ENCODE data around the gene TMPRSS13.
A peak's percentile ranks its signal among the peaks of the same experiment; 100 is the strongest.

Gene TMPRSS13

GRCh38 chr11:117887431-117888138, 41.6 kb downstream of the TMPRSS13 start:
- DNase-seq, result peak; percentile 10

- peak; percentile 72 for DNase-seq
Observed at GRCh38 chr11:117885777-117886176, 43.4 kb downstream of the TMPRSS13 start.

- peak; percentile 40 for DNase-seq
Observed at GRCh38 chr11:117884994-117885393, 44.2 kb downstream of the TMPRSS13 start.

- no peak for DNase-seq
Observed at GRCh38 chr11:117883063-117883462, 46.1 kb downstream of the TMPRSS13 start.

- peak; percentile 59 for DNase-seq
Observed at GRCh38 chr11:117882311-117882905, 46.8 kb downstream of the TMPRSS13 start.

GRCh38 chr11:117881217-117881616, 48.0 kb downstream of the TMPRSS13 start:
- DNase-seq, result peak; percentile 20

GRCh38 chr11:117879516-117880480, 49.4 kb downstream of the TMPRSS13 start:
- peak; percentile 36 for DNase-seq

- peak; percentile 12 for DNase-seq
Observed at GRCh38 chr11:117878939-117879475, 50.2 kb downstream of the TMPRSS13 start.

- DNase-seq, result peak; percentile 9
Observed at GRCh38 chr11:117878314-117878938, 50.8 kb downstream of the TMPRSS13 start.

GRCh38 chr11:117877120-117877784, 52.0 kb downstream of the TMPRSS13 start:
- DNase-seq, result peak; percentile 40

GRCh38 chr11:117876341-117877119, 52.7 kb downstream of the TMPRSS13 start, which contains the start of gene FXYD6:
Gene FXYD6, minus strand, starts transcription at chr11:117876658. Its CDS starts 33,882 bp downstream, at chr11:117842776.
- DNase-seq, result peak; percentile 90

GRCh38 chr11:117876059-117876340, 53.2 kb downstream of the TMPRSS13 start:
- no peak for DNase-seq

- DNase-seq, result peak; percentile 73
Observed at GRCh38 chr11:117875382-117876058, 53.7 kb downstream of the TMPRSS13 start.

- peak; percentile 42 for DNase-seq
Observed at GRCh38 chr11:117874910-117875381, 54.3 kb downstream of the TMPRSS13 start.

GRCh38 chr11:117874253-117874909, 54.8 kb downstream of the TMPRSS13 start:
- DNase-seq, result peak; percentile 42

GRCh38 chr11:117873828-117874125, 55.4 kb downstream of the TMPRSS13 start:
- no peak for DNase-seq

- DNase-seq, result peak; percentile 34
Observed at GRCh38 chr11:117872975-117873827, 56.0 kb downstream of the TMPRSS13 start.

- DNase-seq, result no peak
Observed at GRCh38 chr11:117872420-117872961, 56.7 kb downstream of the TMPRSS13 start.

GRCh38 chr11:117871784-117872183, 57.4 kb downstream of the TMPRSS13 start:
- DNase-seq, result peak; percentile 24

Data from right forelimb (tissue), 1 donor.